GM12864 (cell line): ENCODE measurements around the gene DUOX2.
"Not testable (repeated sequence)": the region's sequence is repeated elsewhere in the genome, so short reads cannot be mapped to it uniquely, and the experiment has no call there.

ENCODE experiments used
- DNase-seq: peaks from one replicate; pipeline ENCODE4 v3.0.0-alpha.2; 2011; ENCODE audit warnings: low read depth
- H3K4me3 ChIP-seq: 2 replicates; pipeline ENCODE4 v1.5.1; 2011; ENCODE audit warnings: mild to moderate bottlenecking, low read depth, low read length, control low read depth
- TF ChIP-seq, protein P1 (sequence below): IDR thresholded peaks from 2 replicates; pipeline ENCODE4 v1.5.1; 2011; ENCODE audit warnings: low read depth, mild to moderate bottlenecking, moderate library complexity, low read length, control low read depth, inconsistent platforms; ENCODE audit errors: missing control alignments

DUOX2 gene

GRCh38 chr15:45050587-45050986 lies 63.4 kb downstream of the DUOX2 start:
- DNase-seq = no peak
- TF ChIP-seq, protein P1, sequence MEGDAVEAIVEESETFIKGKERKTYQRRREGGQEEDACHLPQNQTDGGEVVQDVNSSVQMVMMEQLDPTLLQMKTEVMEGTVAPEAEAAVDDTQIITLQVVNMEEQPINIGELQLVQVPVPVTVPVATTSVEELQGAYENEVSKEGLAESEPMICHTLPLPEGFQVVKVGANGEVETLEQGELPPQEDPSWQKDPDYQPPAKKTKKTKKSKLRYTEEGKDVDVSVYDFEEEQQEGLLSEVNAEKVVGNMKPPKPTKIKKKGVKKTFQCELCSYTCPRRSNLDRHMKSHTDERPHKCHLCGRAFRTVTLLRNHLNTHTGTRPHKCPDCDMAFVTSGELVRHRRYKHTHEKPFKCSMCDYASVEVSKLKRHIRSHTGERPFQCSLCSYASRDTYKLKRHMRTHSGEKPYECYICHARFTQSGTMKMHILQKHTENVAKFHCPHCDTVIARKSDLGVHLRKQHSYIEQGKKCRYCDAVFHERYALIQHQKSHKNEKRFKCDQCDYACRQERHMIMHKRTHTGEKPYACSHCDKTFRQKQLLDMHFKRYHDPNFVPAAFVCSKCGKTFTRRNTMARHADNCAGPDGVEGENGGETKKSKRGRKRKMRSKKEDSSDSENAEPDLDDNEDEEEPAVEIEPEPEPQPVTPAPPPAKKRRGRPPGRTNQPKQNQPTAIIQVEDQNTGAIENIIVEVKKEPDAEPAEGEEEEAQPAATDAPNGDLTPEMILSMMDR = no peak
- H3K4me3 ChIP-seq = no peak overlapping the region

- no peak overlapping the region for H3K4me3 ChIP-seq
- TF ChIP-seq, protein P1 = no peak
- peak; percentile 27 for DNase-seq
Observed at GRCh38 chr15:45048794-45049631, 65.0 kb downstream of the DUOX2 start.

DNA sequence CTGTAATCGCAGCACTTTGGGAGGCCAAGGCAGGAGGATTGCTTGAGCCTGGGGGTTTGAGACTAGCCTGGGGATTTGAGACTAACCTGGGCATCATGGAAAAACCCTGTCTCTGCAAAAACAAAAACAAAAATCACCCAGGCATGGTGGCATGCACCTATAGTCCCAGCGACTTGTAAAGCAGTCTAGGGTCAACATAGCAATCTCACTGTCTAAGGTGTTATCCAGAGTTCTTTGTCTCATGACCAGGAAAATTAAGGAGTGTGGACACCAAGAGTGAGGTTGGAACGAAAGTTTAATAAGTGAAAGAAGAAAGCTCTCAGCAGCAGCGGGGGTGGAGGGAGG lies 65.6 kb downstream of the DUOX2 start:
- DNase-seq, H3K4me3 ChIP-seq: not testable (repeated sequence)

DNA sequence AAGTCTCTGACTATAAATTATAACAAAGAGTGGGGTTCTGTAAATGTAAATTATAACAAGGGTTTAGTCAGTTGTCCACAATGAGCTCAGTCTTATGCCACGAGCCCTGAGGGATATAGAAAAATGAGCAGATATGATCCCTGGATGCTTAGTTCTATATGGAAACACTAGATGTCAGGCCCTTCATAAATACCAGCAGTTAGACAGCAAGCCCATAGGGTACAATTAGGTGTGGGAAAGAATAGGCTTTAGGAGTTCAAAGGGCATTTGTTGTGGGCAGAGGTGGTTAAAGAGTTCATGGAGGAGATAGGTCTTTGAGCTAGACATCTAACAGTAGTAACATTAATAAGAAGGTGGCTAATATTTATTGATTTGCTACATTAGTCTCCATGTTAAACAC lies 69.7 kb downstream of the DUOX2 start:
- H3K4me3 ChIP-seq, DNase-seq: not testable (repeated sequence)

DNA sequence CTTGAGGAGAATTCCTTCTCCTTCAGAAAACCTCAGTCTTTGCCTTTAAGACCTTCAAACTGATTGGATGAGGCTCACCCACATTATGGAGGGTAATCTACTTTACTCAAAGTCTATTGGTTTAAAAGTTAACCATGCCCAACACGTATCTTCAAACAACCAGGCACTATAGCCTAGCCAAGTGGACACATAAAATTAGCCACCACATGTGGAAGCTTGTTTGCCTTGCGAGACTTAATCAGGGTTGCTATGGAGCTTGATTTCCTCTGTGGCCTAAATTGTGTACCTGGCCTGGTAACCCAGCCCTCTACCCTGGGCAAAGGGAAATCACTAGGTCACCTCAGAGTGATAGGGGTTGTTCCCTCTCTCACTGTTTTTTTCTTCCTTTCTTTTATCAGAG lies 71.1 kb downstream of the DUOX2 start:
- not testable (repeated sequence) for H3K4me3 ChIP-seq, DNase-seq
